NOMO-1 treated with dmso at 0.1 percent for 144 hours (cell line): ENCODE results near the gene PAK1IP1.
"Not testable (repeated sequence)": the region's sequence is repeated elsewhere in the genome, so short reads cannot be mapped to it uniquely, and the experiment has no call there.

Experiments
- DNase-seq: peaks from one replicate; lab custom pipeline; 2025; ENCODE audit not compliant: unreplicated experiment; lab: John Stamatoyannopoulos, UW

The PAK1IP1 gene

DNA sequence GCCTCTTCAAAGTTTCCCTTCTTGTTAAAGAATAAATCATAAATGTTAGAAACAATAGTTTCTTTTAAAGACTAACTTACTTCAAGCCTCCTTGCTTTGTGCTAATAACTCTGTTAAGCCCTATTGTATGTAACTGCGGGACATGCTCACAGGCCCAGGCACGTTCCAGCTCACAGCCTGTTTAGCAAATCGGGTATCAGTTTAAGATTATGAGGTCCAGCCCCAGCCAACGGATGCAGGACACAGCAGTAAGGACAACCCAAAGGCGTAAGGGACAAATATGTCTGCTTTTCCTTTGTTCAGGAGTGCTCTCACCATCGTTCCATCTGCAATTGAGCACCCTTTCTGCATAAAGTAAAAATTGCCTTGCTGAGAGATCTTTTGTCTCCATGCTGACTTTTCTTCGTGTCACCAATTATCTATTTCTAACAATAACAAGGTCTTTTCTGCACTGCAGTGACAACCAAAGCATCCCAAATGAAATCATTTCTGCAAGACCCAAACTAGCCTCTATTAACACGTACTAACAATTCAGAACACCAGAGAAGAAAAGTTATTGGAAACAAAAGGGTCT, 1.7 kb upstream of the PAK1IP1 start:
- no peak for DNase-seq

GRCh38 chr6:10695086-10695657, 400 bp downstream of the PAK1IP1 start:
- DNase-seq, result no peak

GRCh38 chr6:10696655-10697054, 1.9 kb downstream of the PAK1IP1 start:
- DNase-seq, result no peak

DNA sequence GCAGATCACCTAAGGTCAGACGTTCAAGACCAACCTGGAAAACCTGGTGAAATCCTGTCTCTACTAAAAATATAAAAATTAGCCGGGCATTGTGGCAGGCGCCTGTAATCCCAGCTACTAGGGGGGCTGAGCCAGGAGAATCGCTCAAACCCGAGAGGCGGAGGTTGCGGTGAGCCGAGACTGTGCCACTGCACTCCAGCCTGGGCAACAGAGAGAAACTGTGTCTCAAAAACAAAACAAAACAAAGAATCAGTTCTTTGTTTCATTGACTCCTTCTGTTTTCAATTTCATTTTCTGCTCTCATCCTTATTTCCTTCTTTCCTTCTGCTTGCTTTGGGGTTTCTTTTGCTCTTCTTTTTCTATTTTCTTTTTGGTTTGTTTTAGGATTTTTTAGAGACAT, 19.2 kb downstream of the PAK1IP1 start:
- no peak for DNase-seq

DNA sequence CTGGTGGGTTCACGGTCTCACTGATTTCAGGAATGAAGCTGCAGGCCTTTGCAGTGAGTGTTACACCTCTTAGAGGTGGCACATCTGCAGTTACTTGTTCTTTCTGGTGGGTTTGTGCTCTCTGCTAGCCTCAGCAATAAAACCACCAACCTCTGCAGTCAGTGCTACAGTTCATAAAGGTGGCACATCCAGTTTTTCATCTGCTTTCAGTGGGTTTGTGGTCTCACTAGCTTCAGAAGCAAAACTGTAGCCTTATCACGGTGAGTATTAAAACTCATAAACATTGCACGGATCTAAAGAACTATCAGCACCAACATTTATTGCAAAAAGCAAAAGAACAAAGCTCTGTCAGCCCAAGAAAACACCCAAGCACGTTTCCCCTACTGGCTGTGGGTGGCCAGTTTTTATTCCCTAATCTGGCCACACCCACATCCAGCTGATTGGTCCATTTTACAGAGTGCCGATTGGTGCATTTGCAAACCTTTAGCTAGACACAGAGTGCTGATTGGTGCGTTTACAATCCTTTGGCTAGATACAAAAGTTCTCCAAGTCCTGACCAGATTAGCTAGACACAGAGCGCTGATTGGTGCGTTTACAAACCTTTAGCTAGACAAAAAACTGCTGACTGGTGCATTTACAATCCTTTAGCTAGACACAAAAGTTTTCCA, 24.7 kb downstream of the PAK1IP1 start:
- DNase-seq, result no peak

DNA sequence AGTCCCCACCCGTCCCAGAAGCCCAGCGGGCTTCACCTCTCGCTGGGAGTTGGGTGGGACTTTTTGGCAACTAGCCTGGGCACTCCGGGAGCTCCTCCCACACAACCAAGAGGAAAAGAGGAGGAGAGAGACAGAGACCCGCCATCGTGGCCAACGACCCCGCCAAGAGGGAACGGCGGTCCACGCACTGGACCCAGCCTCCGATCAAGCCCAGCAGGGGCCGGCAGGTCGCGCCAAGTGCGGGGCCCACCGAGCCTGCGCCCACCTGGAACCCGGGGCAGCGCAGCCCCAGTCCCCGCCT, 25.1 kb downstream of the PAK1IP1 start:
- no peak for DNase-seq

DNA sequence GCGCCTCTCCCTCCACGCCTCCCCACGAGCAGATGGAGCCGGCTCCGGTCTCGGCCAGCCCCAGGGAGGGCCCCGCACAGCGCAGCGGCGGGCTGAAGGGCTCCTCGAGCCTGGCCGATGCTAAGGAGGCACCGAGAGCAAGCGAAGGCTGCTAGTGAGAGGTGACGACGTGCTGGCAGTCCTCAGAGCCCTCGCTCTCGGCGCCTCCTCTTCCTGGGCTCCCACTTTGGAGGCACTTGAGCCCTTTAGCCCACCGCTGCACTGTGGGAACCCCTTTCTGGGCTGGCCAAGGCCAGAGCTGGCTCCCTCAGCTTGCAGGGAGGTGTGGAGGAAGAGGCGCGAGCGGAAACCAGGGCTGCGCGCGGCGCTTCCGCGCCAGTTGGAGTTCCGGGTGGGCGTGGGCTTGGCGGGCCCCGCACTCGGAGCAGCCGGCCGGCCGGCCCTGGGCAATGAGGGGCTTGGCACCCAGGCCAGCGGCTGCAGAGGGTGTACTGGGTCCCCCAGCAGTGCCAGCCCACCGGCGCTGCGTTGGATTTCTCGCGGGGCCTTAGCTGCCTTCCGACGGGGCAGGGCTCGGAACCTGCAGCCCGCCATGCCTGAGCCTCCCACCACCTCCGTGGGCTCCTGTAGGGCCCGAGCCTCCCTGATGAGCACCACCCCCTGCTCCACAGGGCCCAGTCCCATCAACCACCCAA, 25.6 kb downstream of the PAK1IP1 start:
- no peak for DNase-seq

GRCh38 chr6:10720960-10721849, 26.4 kb downstream of the PAK1IP1 start:
- not testable (repeated sequence) for DNase-seq

GRCh38 chr6:10721850-10722569, 27.2 kb downstream of the PAK1IP1 start:
- no peak for DNase-seq

- DNase-seq, result no peak
Observed at GRCh38 chr6:10722570-10722819, 27.7 kb downstream of the PAK1IP1 start.

GRCh38 chr6:10722820-10723566, 28.2 kb downstream of the PAK1IP1 start, which contains the start of gene TMEM14C:
TSS of gene TMEM14C (plus strand) at chr6:10723070. CDS start at chr6:10724614, 1,544 bp downstream.
- peak; percentile 94 for DNase-seq

GRCh38 chr6:10723567-10723881, 28.8 kb downstream of the PAK1IP1 start:
- no peak for DNase-seq

GRCh38 chr6:10725044-10725443, 30.3 kb downstream of the PAK1IP1 start:
- no peak for DNase-seq

DNA sequence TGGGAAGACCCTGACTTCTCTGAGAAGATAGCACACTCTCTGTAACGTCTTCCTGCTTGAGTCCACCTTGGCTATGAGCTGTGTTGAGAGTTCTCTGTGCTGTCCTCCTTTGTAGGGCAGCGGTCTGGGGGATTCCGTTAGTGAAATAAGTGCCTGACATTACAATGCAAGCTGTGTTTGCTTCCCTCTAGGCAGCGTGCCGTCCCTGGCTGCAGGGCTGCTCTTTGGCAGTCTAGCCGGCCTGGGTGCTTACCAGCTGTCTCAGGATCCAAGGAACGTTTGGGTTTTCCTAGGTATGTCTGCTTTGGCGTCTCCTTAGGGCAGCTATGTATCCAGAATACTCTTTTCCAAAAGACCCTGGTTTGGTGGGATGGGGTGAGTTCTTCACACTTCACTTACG, 30.9 kb downstream of the PAK1IP1 start:
- no peak for DNase-seq

DNA sequence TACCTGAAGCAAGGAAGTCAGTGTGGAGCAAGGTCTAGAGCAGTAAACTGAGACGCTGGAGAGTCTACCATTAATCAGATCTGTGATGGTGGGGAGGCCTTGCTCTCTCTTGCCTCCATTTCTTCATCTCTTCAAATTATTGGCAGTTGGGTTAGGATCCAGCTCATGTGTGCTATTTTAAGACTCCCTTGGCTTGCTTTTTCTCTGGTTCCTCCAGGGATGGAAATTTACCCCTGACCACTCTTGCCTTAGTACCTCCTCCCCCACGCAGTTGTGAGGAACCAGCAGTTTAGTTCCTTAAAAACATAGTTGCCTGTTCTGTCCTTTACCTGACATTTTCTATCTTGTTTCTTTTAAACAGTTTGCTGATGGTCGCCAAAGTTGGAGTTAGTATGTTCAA, 35.5 kb downstream of the PAK1IP1 start:
- DNase-seq, result no peak

GRCh38 chr6:10733151-10733715, 38.5 kb downstream of the PAK1IP1 start:
- no peak for DNase-seq

DNA sequence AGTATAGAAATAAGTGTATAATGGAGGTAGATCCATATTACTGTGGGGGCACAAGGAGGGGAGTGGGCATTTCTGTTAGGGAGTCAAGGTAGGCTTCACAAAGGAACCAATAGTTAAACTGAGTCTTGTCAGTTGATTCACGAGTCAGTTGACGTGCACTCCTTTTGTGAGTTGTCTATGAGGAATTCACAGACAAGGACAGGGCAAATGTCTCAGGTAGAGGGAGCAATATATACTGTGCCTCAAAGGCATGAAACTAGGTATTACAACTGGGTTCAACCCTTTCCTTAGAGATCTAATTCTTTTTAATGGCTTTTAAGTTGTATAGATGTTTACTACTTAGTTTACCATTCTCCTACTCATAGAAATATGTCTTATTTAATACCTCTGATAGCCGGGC, 39.1 kb downstream of the PAK1IP1 start:
- no peak for DNase-seq

GRCh38 chr6:10736731-10737130, 42.0 kb downstream of the PAK1IP1 start:
- DNase-seq, result no peak

GRCh38 chr6:10740061-10740460, 45.3 kb downstream of the PAK1IP1 start:
- no peak for DNase-seq

DNA sequence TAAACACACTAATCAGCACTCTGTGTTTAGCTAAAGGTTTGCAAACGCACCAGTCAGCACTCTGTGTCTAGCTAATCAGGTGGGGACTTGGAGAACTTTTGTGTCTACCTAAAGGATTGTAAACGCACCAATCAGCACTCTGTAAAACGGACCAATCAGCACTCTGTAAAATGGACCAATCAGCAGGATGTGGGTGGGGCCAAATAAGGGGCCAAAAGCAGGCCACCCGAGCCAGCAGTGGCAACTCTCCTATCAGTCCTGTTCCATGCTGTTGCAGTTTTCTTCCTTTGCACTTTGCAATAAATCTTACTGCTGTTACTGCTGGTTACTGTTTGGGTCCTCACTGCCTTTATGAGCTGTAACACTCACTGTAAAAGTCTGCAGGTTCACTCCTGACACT, 46.9 kb downstream of the PAK1IP1 start:
- DNase-seq, result not testable (repeated sequence)
